WI38 (cell line): ENCODE data around the gene CYP27A1.

Experiments used
- H3K4me3 ChIP-seq: 2 replicates; pipeline ENCODE4 v1.5.1; 2011; ENCODE audit warnings: low read depth, mild to moderate bottlenecking, control low read depth, low read length
- TF ChIP-seq, protein P1 (sequence below): IDR thresholded peaks from 2 replicates; pipeline ENCODE4 v1.5.1; 2012; ENCODE audit warnings: low read depth, mild to moderate bottlenecking, control low read depth, low read length

CYP27A1 gene

DNA sequence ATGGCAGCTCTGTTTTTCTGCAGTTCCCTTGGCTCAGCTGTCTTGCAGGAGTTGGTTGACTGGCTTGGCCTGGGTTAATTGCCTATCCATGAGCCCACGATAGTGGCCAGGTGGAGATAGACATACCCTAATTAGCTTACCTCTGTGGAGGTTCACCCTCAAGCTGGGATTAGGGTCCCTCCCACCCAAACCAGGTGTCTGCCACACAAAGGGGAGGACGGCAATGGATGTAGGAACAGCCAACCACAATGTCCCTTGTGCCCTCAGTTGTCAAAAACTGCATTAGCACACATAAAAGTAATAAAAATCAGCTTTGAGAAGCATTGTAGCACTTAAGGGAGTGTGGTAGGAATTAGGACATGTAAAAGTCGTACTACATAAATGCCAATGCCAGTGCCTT is 4.2 kb downstream of the CYP27A1 start:
- TF ChIP-seq, protein P1, sequence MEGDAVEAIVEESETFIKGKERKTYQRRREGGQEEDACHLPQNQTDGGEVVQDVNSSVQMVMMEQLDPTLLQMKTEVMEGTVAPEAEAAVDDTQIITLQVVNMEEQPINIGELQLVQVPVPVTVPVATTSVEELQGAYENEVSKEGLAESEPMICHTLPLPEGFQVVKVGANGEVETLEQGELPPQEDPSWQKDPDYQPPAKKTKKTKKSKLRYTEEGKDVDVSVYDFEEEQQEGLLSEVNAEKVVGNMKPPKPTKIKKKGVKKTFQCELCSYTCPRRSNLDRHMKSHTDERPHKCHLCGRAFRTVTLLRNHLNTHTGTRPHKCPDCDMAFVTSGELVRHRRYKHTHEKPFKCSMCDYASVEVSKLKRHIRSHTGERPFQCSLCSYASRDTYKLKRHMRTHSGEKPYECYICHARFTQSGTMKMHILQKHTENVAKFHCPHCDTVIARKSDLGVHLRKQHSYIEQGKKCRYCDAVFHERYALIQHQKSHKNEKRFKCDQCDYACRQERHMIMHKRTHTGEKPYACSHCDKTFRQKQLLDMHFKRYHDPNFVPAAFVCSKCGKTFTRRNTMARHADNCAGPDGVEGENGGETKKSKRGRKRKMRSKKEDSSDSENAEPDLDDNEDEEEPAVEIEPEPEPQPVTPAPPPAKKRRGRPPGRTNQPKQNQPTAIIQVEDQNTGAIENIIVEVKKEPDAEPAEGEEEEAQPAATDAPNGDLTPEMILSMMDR: no peak
- no peak overlapping the region for H3K4me3 ChIP-seq

DNA sequence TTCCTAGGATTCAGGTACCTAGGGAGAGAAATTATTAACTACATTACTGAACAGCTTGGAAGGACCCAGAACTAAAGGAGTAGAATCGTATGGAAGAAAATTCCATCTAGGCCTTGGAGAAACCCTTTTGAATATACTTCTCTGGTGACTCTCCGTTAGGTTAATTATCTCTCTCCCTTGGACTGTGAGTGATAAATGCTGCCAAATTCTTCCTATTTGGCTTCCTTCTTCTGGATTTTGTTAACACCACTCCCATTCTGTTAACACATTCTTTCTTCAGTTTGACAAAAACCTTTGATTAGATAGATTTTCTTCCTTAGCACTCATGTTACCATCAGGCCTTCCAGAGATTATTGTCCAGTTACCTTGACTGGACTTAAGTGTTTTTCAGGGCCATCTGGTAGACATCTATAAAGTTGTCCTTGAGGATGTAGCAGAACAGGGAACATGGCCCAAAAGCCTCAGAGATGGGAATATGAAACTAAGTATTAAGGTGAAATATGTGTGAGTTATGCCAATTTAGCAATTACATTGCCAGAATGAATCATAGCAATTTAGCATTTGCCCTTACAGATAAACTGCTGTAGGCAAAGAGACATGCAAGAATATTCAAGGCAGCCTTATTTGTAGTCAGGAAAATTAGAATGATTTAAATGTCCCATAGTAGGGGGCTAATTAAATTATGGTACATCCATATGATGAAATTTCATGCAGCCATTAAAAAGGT is 6.7 kb downstream of the CYP27A1 start:
- H3K4me3 ChIP-seq: no peak overlapping the region
- TF ChIP-seq, protein P1: no peak

DNA sequence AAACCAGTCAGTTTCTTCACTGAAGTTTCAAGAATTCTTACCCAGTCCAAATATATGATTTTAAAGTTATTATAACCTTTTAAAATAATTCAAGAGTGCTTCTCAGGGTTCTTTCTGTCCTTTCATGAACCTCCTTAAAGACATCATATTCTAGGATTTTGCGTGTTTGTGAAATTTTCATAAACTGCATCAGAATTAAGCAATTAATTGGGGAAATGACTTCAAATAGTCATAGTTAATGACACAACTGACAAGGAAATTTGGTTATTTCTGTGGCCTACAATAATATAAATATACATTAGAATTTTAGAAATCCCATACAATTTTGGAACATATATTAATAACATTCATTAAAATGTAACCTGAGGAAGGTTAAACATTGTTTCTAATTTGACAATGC is 10.5 kb downstream of the CYP27A1 start:
- H3K4me3 ChIP-seq: no peak overlapping the region
- TF ChIP-seq, protein P1: no peak

DNA sequence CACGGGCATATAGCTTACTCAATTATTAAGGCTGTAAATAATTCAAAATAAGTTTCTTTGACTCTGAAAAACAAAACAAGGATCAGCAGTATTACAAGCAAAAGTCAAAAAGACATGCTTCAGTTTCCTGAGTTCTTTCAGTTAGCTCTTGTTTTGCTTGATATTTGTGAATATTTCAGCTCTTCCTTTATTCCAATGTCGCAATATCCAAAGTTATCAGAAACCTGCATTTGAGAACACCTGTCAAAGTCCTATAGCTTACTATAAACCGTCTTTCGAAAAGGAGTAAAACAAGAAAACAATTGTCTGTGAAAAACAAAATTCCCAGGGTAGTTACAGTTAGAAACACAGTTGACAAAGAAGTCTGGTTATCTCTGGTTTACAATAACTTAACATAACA is 14.7 kb downstream of the CYP27A1 start:
- TF ChIP-seq, protein P1: no peak

DNA sequence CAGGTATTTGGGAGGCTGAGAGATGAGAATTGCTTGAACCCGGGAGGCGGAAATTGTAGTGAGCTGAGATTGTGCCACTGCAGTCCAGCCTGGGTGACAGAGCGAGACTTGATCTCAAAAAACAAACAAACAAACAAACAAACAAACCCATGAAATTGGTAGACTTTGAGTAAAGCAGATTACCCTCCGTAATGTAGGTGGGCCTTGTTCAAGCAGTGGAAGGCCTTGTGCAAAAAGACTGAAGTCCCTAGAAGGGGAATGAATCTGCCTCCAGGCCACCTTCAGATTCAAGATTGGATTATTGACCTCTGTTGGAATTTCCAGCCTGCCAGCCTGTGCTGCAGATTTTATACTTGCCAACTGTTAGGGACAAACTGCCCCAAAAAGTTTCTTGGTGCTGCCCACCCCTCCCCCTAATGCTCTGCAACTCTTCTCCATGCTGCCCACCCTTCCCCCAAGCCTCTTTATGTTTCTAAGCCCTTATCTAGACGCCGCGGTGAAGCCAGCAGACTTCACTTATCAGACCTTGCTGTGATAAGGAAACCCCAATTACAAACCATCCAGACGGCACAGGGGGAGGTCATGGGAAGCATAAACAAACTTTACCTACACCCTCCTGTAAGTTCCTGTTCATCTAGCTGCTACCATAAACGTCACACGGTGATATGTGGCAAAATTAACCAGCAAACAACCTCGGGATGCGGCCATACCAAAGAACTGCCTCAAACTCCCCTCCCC is 17.0 kb downstream of the CYP27A1 start:
- no peak overlapping the region for H3K4me3 ChIP-seq
- TF ChIP-seq, protein P1: no peak

More for the DNA sequence above, 14.7 kb downstream of the CYP27A1 start:
- H3K4me3 ChIP-seq: no peak overlapping the region

DNA sequence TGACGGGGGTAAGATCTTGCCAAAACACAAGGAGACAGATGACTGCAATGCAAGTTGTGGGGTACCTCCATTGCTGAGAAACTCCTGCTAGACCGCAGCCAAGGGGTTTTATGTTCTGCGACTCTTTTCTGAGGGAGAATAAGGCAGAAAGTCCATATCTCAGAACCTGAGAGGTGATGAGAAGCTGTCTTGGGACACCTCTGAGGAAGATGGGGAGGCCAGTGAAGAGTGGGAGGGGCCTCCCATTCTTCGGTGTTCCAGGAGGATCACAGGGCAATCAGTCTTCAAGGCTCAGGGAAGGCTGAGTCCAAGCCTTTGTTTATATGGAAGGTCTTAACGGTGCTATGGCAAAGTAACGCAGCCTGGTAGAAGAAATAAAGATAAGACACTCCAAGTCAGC is 18.0 kb downstream of the CYP27A1 start:
- no peak overlapping the region for H3K4me3 ChIP-seq
- TF ChIP-seq, protein P1: no peak

DNA sequence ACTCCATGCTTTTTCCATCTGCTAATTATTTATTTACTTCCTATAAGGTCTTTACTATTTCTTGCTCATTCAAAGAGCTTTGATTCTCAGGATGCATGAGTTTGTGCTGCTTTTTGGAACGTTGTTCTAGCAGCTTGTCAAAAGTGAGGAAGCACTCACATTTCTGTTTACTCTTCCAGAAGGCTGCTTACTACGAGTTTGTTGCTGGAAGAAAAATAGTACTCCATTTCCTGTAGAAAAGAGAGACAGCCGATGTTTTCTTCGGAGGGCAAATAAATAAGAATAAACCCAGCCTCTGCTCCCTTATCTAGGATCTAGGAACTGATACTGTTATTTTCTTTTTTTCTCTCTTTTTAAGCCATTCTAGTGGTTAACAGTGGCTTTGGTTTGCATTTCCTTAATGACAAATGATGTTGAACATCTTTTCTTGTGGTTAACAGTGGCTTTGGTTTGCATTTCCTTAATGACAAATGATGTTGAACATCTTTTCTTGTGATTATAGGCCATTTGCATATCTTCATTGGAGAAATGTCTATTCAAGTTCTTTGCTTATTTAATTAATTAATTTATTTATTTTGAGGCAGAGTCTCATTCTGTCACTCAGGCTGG is 20.5 kb downstream of the CYP27A1 start:
- TF ChIP-seq, protein P1: no peak
- H3K4me3 ChIP-seq: no peak overlapping the region
